Testis (tissue), 3 donors: Measurements from ENCODE around the gene DLG5. TPM values are rescaled to one million over a fixed set of nuclear protein-coding genes. Genes with fewer than 3 reads are reported as not detected.

Experiments
- DNase-seq: peaks from one replicate; pipeline ENCODE4 v3.0.0-alpha.2; 2019
- H3K27ac ChIP-seq, 2 donors: fragments of 200-600 bp; sonication (generic); one replicate each; pipeline ENCODE4 v1.5.1; 2019
- H3K27me3 ChIP-seq: fragments of 200-600 bp; sonication (generic); one replicate; pipeline ENCODE4 v1.5.1; 2019
- H3K36me3 ChIP-seq: fragments of 200-600 bp; sonication (generic); one replicate; pipeline ENCODE4 v1.5.1; 2017; ENCODE audit warnings: low read depth; ENCODE audit errors: missing control alignments
- H3K4me1 ChIP-seq: fragments of 200-600 bp; sonication (generic); one replicate; pipeline ENCODE4 v1.5.1; 2019
- H3K4me3 ChIP-seq, 2 donors: fragments of 200-600 bp; sonication (generic); one replicate each; pipeline ENCODE4 v1.5.1; 2017 to 2019
- H3K9me3 ChIP-seq: fragments of 200-600 bp; sonication (generic); one replicate; pipeline ENCODE4 v1.5.1; 2017
- CTCF ChIP-seq, 3 experiments: fragments of 450-650 bp in 2 of 3; fragments of 200-600 bp in 1 of 3; sonication (generic) in 1 of 3; IDR thresholded peaks; one replicate each; pipeline ENCODE4 v1.5.1; 2016 to 2019; ENCODE audit warnings: antibody characterized with exemption in 3 of 3, mild to moderate bottlenecking in 2 of 3, moderate library complexity in 1 of 3
- POLR2A ChIP-seq: fragments of 450-650 bp; IDR thresholded peaks from one replicate; pipeline ENCODE4 v1.6.1; 2017; ENCODE audit warnings: antibody characterized with exemption, mild to moderate bottlenecking, moderate library complexity
- WGBS, 2 donors: methylation state at CpG; one replicate each; pipeline ENCODE4 v1.1.5; 2018; 5-methylcytosine and 5-hydroxymethylcytosine counted together
- intact Hi-C: fragments of 100-400 bp; cut with DNase I; formaldehyde crosslinking; loops from one replicate; pipeline ENCODE4 v1.15.1; 2023; ENCODE audit warnings: low total_unique reads
- polyA plus RNA-seq: library from polyadenylated mRNA; stranded (reverse); fragments of 350-450 nt; fragmentation: Illumina TruSeq; extraction: RNeasy Lipid Tissue Mini Kit (QIAGEN cat#74804); gene quantifications from one replicate; pipeline ENCODE4 v1.2.3, GENCODE V29; 2014; ENCODE audit warnings: low read depth, low replicate concordance; ENCODE audit not compliant: insufficient read depth
- total RNA-seq, 2 donors: library from RNA; depleted of rRNA; stranded (reverse); fragments of >200 nt; gene quantifications; one replicate each; pipeline ENCODE4 v1.2.3, GENCODE V29; 2016

DLG5 gene
- total and polyA plus RNA-seq, 3 donors from 2014 or later, result 26.9 to 54.8 (median 50.1) TPM

GRCh38 chr10:77840636-77841035 lies 85.9 kb downstream of the DLG5 start:
- H3K27ac ChIP-seq, result no peak overlapping the region
- no peaks in the 10 kb centered on the region for H3K9me3 ChIP-seq
- DNase-seq, result no peak
- no peaks in the 10 kb centered on the region for H3K36me3 ChIP-seq
- intact Hi-C loops, result loop anchor here (10.0 kb wide), 1 partner anchor 184 kb away; the partner anchor contains the start of gene POLR3A
- H3K4me3 ChIP-seq, result no peak overlapping the region
- TF ChIP-seq CTCF (IDR thresholded peaks at IDR 0.05) (no peak), POLR2A (no peak)
- H3K27me3 ChIP-seq, result no peaks in the 10 kb centered on the region
- 93 to 95% methylated on average over 8 of the region's 8 CpGs for WGBS, 2 donors
- H3K4me1 ChIP-seq, result peaks cover 9% of the 10 kb centered on the region

- H3K36me3 ChIP-seq, result no peaks in the 10 kb centered on the region
- no peak overlapping the region for H3K27ac ChIP-seq
- no peaks in the 10 kb centered on the region for H3K27me3 ChIP-seq
- peak; percentile 38 for DNase-seq
- H3K4me3 ChIP-seq, result no peak overlapping the region
- no peaks in the 10 kb centered on the region for H3K9me3 ChIP-seq
- TF ChIP-seq POLR2A (no peak), CTCF (IDR thresholded peaks at IDR 0.05) (no peak)
- WGBS, 2 donors, result 39 to 69% methylated on average over 9 to 14 of the region's 14 CpGs
- peaks cover 9% of the 10 kb centered on the region for H3K4me1 ChIP-seq
- intact Hi-C loops, result no loop called here
These were observed 88.5 kb downstream of the DLG5 start for GRCh38 chr10:77837925-77838595.

GRCh38 chr10:77837248-77837924 lies 89.2 kb downstream of the DLG5 start:
- Histone ChIP-seq H3K36me3 (no peaks in the 10 kb centered on the region), H3K4me1 (peaks cover 9% of the 10 kb centered on the region), H3K9me3 (no peaks in the 10 kb centered on the region), H3K27me3 (no peaks in the 10 kb centered on the region), H3K4me3 (no peak overlapping the region), H3K27ac (no peak overlapping the region)
- WGBS, 2 donors, result 81 to 87% methylated on average over 10 of the region's 10 CpGs
- intact Hi-C loops, result no loop called here
- no peak for TF ChIP-seq POLR2A
- TF ChIP-seq CTCF (IDR thresholded peaks at IDR 0.05), result no peak
- DNase-seq, result peak; percentile 58

- intact Hi-C loops, result no loop called here
These were observed 90.2 kb downstream of the DLG5 start for GRCh38 chr10:77836299-77836820.

More at GRCh38 chr10:77836299-77836820, 90.2 kb downstream of the DLG5 start:
- no peaks in the 10 kb centered on the region for H3K27me3 ChIP-seq
- 69 to 81% methylated on average over 11 of the region's 11 CpGs for WGBS, 2 donors
- peak; percentile 68 for DNase-seq
- no peak overlapping the region for H3K27ac ChIP-seq
- H3K9me3 ChIP-seq, result no peaks in the 10 kb centered on the region
- no peak overlapping the region for H3K4me3 ChIP-seq
- no peaks in the 10 kb centered on the region for H3K36me3 ChIP-seq
- TF ChIP-seq POLR2A (no peak), CTCF (IDR thresholded peaks at IDR 0.05) (no peak)
- H3K4me1 ChIP-seq, result peaks cover 9% of the 10 kb centered on the region
